HG03135 (cell line): ENCODE results near the gene NBEAL2.
A peak's percentile ranks its signal among the peaks of the same experiment; 100 is the strongest.
"Not testable (repeated sequence)": the region's sequence is repeated elsewhere in the genome, so short reads cannot be mapped to it uniquely, and the experiment has no call there.

Experiments
- ATAC-seq: cut with Tn5 transposase; IDR thresholded peaks from one replicate; pipeline ENCODE4 v1.9.1; 2021; ENCODE audit warnings: mild to moderate bottlenecking, moderate library complexity; ENCODE audit not compliant: unreplicated experiment

Gene NBEAL2

GRCh38 chr3:47010910-47011309, 31.4 kb downstream of the NBEAL2 start:
- no peak for ATAC-seq

- ATAC-seq: no peak
Observed at GRCh38 chr3:47011371-47011770, 31.9 kb downstream of the NBEAL2 start.

- ATAC-seq: no peak
Observed at GRCh38 chr3:47012342-47013230, 33.1 kb downstream of the NBEAL2 start.

- ATAC-seq: no peak
Observed at GRCh38 chr3:47013231-47013630, 33.8 kb downstream of the NBEAL2 start.

GRCh38 chr3:47014036-47014435, 34.6 kb downstream of the NBEAL2 start:
- ATAC-seq: no peak

GRCh38 chr3:47015151-47015550, 35.7 kb downstream of the NBEAL2 start:
- no peak for ATAC-seq

- ATAC-seq: no peak
Observed at GRCh38 chr3:47016086-47016933, 36.8 kb downstream of the NBEAL2 start.

- peak; percentile 56 for ATAC-seq
Observed at GRCh38 chr3:47016934-47017435, 37.5 kb downstream of the NBEAL2 start.

GRCh38 chr3:47017504-47018268, 38.2 kb downstream of the NBEAL2 start:
- no peak for ATAC-seq

GRCh38 chr3:47018269-47018611, 38.8 kb downstream of the NBEAL2 start:
- no peak for ATAC-seq

GRCh38 chr3:47019201-47019600, 39.7 kb downstream of the NBEAL2 start:
- ATAC-seq: no peak

GRCh38 chr3:47020311-47020710, 40.8 kb downstream of the NBEAL2 start:
- ATAC-seq: no peak

- ATAC-seq: no peak
Observed at GRCh38 chr3:47022641-47023071, 43.2 kb downstream of the NBEAL2 start.

- ATAC-seq: no peak
Observed at GRCh38 chr3:47024932-47025331, 45.5 kb downstream of the NBEAL2 start.

GRCh38 chr3:47026432-47026831, 47.0 kb downstream of the NBEAL2 start:
- not testable (repeated sequence) for ATAC-seq

- no peak for ATAC-seq
Observed at GRCh38 chr3:47028146-47028545, 48.7 kb downstream of the NBEAL2 start.

GRCh38 chr3:47028667-47029066, 49.2 kb downstream of the NBEAL2 start:
- no peak for ATAC-seq

GRCh38 chr3:47031041-47031440, 51.6 kb downstream of the NBEAL2 start:
- not testable (repeated sequence) for ATAC-seq

GRCh38 chr3:47034868-47035489, 55.5 kb downstream of the NBEAL2 start:
- no peak for ATAC-seq

- no peak for ATAC-seq
Observed at GRCh38 chr3:47035645-47036044, 56.2 kb downstream of the NBEAL2 start.
